GM12891 (cell line): Measurements from ENCODE around the gene C8G. TPM values are rescaled to one million over a fixed set of nuclear protein-coding genes. Genes with fewer than 3 reads are reported as not detected.

Experiments used
- DNase-seq: peaks from one replicate; pipeline ENCODE4 v3.0.0; 2011; ENCODE audit warnings: low spot score; ENCODE audit not compliant: insufficient read length
- FAIRE-seq: peaks from 2 replicates; lab custom pipeline; 2011; peaks lifted over from hg19 to GRCh38; lab: Jason Lieb, UNC
- PAX5 ChIP-seq: IDR thresholded peaks from 2 replicates; pipeline ENCODE4 v1.6.1; 2011; ENCODE audit warnings: low read length, moderate library complexity, mild to moderate bottlenecking; ENCODE audit not compliant: insufficient read depth, severe bottlenecking
- POLR2A ChIP-seq: IDR thresholded peaks from 2 replicates; pipeline ENCODE4 v1.6.1; 2011; ENCODE audit warnings: low read depth, low read length, control low read depth
- POLR2AphosphoS5 ChIP-seq: IDR thresholded peaks from 2 replicates; pipeline ENCODE4 v1.6.1; 2011; ENCODE audit warnings: low read depth, low read length, control low read depth
- POU2F2 ChIP-seq: IDR thresholded peaks from 2 replicates; pipeline ENCODE4 v1.6.1; 2011; ENCODE audit warnings: low read depth, mild to moderate bottlenecking, control low read depth, low read length, moderate library complexity
- SPI1 ChIP-seq: IDR thresholded peaks from 2 replicates; pipeline ENCODE4 v1.6.1; 2011; ENCODE audit warnings: low read depth, low read length, control low read depth
- TAF1 ChIP-seq: IDR thresholded peaks from 2 replicates; pipeline ENCODE4 v1.6.1; 2011; ENCODE audit warnings: low read depth, low read length, control low read depth
- polyA plus RNA-seq: library from polyadenylated mRNA; unstranded; fragments of >200 nt; gene quantifications from one replicate; pipeline ENCODE4 v1.2.1, GENCODE V29; 2012; ENCODE audit warnings: low read depth, missing spikeins, inconsistent platforms; ENCODE audit not compliant: missing spikeins

C8G gene
- polyA plus RNA-seq: 0.47 TPM

GRCh38 chr9:136944519-136945332, at the start of gene C8G, which contains the start of gene FBXW5:
C8G (plus strand) TSS chr9:136945243; CDS start chr9:136945321, 78 bp downstream.
FBXW5 (minus strand) TSS chr9:136944738; CDS start chr9:136944083, 655 bp downstream.
- TF ChIP-seq SPI1 (no peak), POLR2AphosphoS5 (peak; percentile 43; the same call in 1 of the 2 replicates), POLR2A (no peak), POU2F2 (0 out of 2 replicates have a peak, but pooled peaks have one; percentile 39), PAX5 (peak; percentile 36), TAF1 (peak; percentile 33; the same call in 1 of the 2 replicates)
- DNase-seq: peak; percentile 100
- FAIRE-seq: peak; percentile 99

- TF ChIP-seq POLR2A (no peak), SPI1 (no peak), TAF1 (no peak), PAX5 (no peak), POU2F2 (no peak)
- no peak for DNase-seq
- no peak for FAIRE-seq
Measured at GRCh38 chr9:136896027-136896426, 49.0 kb upstream of the C8G start.

GRCh38 chr9:136898483-136899100, 46.5 kb upstream of the C8G start:
- FAIRE-seq (no peak), DNase-seq (no peak)
- TF ChIP-seq POLR2AphosphoS5 (no peak), TAF1 (no peak), POLR2A (no peak), PAX5 (no peak), POU2F2 (no peak), SPI1 (no peak)

- no peak for TF ChIP-seq SPI1
- no peak for TF ChIP-seq POLR2AphosphoS5
- TF ChIP-seq POLR2A: no peak
- no peak for TF ChIP-seq POU2F2
- no peak for TF ChIP-seq TAF1
- DNase-seq (peak; percentile 71), FAIRE-seq (peak; percentile 94)
Measured at GRCh38 chr9:136899196-136899595, 45.8 kb upstream of the C8G start.

GRCh38 chr9:136900556-136900955, 44.5 kb upstream of the C8G start:
- FAIRE-seq (no peak), DNase-seq (no peak)
- no peak for TF ChIP-seq SPI1

- FAIRE-seq (no peak), DNase-seq (no peak)
- TF ChIP-seq POU2F2: no peak
- TF ChIP-seq PAX5: no peak
- no peak for TF ChIP-seq SPI1
- no peak for TF ChIP-seq TAF1
- no peak for TF ChIP-seq POLR2AphosphoS5
- TF ChIP-seq POLR2A: no peak
Measured at GRCh38 chr9:136900988-136901515, 44.0 kb upstream of the C8G start.

GRCh38 chr9:136901516-136902258, 43.4 kb upstream of the C8G start:
- FAIRE-seq (peak; percentile 87), DNase-seq (peak; percentile 66)
- no peak for TF ChIP-seq SPI1
- no peak; the same call in none of the 2 replicates for TF ChIP-seq POLR2A
- no peak; the same call in 1 of the 2 replicates for TF ChIP-seq POLR2AphosphoS5
- TF ChIP-seq POU2F2: no peak
- TF ChIP-seq PAX5: no peak
- no peak for TF ChIP-seq TAF1

- no peak for FAIRE-seq
- DNase-seq: peak; percentile 80
- TF ChIP-seq POU2F2 (no peak), PAX5 (peak; percentile 18), TAF1 (peak; percentile 35; the same call in 1 of the 2 replicates), POLR2AphosphoS5 (no peak; the same call in 1 of the 2 replicates), SPI1 (no peak), POLR2A (no peak; the same call in none of the 2 replicates)
Measured at GRCh38 chr9:136902259-136902821, 42.7 kb upstream of the C8G start.

GRCh38 chr9:136903041-136903554, 41.9 kb upstream of the C8G start:
- no peak for FAIRE-seq
- TF ChIP-seq PAX5 (no peak), SPI1 (no peak), TAF1 (no peak), POLR2A (no peak), POU2F2 (no peak), POLR2AphosphoS5 (no peak)
- DNase-seq: no peak
